HFF-Myc (cell line): ENCODE results near the gene GABRG2.

Source experiments
- DNase-seq: peaks from one replicate; pipeline ENCODE4 v3.0.0-alpha.2; 2011; ENCODE audit warnings: low read depth; ENCODE audit errors: extremely low read depth
- H3K4me3 ChIP-seq: replicated peaks from 2 replicates; pipeline ENCODE4 v1.5.1; 2011; ENCODE audit warnings: low read depth, mild to moderate bottlenecking, control low read depth, low read length
- CTCF ChIP-seq: IDR thresholded peaks from 2 replicates; pipeline ENCODE4 v1.5.1; 2012; ENCODE audit warnings: mild to moderate bottlenecking, low read depth, low read length, control low read depth; ENCODE audit errors: missing control alignments

Gene GABRG2

DNA sequence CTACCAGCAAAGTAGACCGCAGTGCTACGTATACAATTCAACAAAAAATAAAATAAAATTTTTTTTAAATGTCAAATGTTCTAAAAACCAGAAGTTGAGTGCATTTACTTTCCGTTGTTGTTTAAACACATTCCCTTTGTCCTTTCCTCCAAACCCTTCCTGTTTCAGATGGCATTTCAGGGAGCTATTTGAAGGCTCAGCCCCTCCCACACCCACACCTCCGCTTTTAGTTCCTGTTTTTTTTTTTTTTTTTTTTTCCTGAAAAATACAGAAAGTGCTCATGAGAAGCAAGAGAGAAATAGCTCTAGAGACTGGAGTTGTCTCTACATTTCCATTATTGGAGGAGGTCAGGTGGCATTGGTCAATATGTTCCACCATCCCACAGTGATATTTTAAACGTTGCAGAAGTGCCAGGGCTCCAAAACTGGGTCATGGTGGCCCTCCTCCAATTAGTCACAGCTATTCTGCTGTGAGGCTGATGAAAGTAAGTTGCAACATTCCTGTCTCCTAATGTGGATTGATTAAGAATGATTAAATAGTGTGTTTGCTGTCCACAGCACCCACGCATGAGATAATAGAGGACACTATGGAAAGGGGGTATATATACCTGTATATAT, 106.9 kb downstream of the GABRG2 start:
- no peak for DNase-seq
- TF ChIP-seq CTCF: no peak
- no peak overlapping the region for H3K4me3 ChIP-seq

- no peak for DNase-seq
- H3K4me3 ChIP-seq: no peak overlapping the region
- no peak for TF ChIP-seq CTCF
These were observed 119.8 kb downstream of the GABRG2 start for GRCh38 chr5:162187371-162187770.

DNA sequence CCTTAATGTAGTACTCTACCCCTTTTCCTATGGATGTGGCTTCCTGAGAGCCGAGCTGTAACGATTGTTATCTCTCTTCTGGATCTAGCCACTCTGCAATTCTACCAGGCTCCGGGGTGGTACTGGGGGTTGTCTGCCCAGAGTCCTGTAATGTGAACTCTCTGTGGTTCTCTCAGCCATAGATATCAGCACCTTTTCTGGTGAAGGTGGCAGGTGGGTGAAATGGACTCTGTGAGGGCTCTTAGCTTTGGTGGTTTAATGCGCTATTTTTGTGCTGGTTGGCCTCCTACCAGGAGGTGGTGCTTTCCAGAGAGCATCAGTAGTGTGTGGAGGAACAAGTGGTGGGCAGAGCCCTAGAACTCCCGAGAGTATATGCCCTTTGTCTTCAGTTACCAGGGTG, 122.1 kb downstream of the GABRG2 start:
- DNase-seq: no peak
- no peak for TF ChIP-seq CTCF
- H3K4me3 ChIP-seq: no peak overlapping the region

DNA sequence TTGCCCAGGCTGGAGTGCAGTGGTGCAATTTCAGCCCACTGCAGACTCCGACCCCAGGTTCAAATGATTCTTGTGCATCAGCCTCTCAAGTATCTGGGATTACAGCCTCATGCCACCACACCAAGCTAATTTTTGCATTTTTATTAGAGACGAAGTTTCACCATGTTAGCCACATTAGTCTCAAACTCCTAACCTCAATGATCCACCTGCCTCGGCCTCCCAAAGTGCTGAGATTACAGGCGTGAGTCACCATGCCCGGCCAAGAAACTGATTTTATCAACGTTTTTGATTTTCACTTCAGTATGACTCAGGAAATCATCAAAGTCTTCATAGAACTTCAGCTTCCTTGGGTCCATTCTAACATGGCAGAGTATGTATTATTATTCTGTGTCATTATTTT, 125.4 kb downstream of the GABRG2 start:
- no peak overlapping the region for H3K4me3 ChIP-seq
- DNase-seq: no peak
- TF ChIP-seq CTCF: no peak

DNA sequence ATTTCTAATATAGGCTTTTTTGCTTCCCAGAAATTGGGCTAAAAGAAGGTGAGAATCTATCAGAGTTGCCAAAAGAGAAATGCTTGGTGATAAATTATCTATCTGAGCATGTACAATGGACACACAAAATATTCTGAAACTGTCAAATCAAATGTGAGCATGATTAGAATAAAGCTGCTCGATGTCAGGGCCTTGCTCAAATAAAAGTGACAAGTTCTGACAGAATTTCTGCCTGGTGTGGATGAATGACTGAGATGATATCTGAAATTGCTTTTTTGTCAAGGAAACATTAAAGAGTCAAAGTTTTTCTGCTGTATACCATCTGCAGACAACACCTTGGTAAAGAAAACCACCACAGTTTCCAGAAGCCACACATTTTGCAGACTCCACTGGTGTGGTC, 128.8 kb downstream of the GABRG2 start:
- H3K4me3 ChIP-seq: no peak overlapping the region
- no peak for TF ChIP-seq CTCF
- no peak for DNase-seq

DNA sequence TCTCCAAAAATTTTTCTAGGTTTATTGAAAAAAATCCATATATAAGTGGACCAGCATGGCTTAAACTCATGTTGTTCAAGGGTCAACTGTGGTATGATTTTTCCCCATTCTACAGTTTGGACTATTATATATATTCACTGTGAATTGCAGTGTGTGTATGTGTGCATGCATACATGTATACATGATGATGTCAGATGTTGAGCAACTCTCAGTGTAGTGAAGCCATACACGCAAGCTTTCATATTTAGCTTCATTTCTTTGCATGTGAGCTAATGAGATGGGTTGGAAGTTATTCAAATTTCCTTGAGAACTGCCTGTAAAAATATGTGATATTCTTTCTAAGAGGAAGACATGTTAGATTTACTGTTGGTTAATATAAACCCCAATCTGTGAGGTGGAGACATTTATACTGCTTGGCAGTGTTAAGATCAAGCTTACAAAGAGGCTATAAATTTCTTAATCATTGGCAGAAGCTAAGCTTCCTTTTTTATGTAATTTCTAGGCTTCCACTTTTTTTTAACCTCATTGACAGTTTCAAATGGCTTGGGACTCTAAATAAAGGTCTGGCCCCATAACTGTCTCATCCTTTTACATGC, 134.8 kb downstream of the GABRG2 start:
- TF ChIP-seq CTCF: no peak
- DNase-seq: no peak
- H3K4me3 ChIP-seq: no peak overlapping the region
